ENCODE measurements around the gene PYROXD2.
A peak's percentile ranks its signal among the peaks of the same experiment; 100 is the strongest.
"Not testable (repeated sequence)": the region's sequence is repeated elsewhere in the genome, so short reads cannot be mapped to it uniquely, and the experiment has no call there.

PYROXD2 gene

DNA sequence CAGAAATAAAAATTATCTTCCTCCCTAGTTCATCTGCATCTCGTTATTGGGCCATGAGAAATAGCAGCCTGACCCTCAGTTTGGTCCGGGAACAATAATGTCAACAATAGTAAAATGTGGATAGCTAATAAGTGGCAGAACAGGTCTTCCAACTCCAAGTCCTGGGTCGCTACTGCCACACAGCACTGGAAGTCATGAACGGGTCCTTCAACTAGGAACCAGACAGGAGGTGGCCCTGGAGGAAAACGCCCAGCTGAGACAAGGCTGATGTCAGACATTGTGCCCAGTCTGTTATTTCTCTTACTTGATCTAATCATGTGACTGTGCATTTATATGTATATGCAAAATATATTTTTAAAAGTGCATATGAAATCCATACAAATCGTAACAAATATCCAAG is 51.8 kb downstream of the PYROXD2 start:
- no peak for DNase-seq

DNA sequence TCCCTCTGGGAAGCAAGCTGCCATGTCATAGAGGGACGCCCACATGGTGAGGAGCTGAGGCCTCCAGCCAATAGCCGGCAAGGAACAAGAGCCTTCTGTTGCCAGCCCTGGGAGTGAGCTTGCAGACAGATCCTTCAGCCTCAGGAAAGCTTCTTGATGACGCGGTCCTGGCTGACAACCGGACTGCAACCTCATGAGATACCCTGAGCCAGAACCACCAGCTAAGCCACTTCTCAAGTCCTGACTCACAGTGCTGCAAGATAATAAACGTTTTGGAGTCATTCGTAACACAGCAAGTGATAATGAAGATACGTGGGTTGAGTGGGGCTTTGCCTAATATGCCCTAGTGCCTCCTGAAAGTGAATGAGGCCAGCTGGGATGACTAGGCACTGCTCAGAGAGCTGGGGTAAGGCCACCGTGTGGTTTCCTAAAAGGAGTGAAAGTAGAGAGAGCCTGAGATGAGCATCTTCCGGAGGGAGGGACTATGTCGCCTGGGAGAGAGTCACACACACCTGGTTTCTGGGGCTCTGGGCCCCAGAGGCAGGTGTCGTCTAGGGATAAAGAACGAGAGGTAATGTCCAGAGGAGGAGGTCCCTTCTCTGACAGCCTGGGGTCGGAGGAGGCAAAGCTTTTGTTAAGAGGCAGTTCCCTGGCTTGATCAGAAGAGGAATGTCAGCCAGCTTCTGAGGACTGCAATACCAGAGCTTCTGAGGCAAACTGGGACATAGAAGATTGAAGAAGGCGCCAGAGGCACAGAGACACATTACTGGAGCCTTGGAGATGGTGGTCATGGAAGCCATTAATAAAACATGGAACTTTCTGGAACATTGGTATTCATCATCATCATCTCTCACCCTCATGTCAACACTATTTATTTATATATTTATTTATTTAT is 53.6 kb downstream of the PYROXD2 start:
- no peak for DNase-seq

GRCh38 chr10:98357194-98357822 is 57.7 kb downstream of the PYROXD2 start:
- no peak for DNase-seq

- DNase-seq, result no peak
Observed at GRCh38 chr10:98354491-98354890, 60.5 kb downstream of the PYROXD2 start.

- DNase-seq, result no peak
Observed at GRCh38 chr10:98353170-98353569, 61.8 kb downstream of the PYROXD2 start.

GRCh38 chr10:98351831-98352402 is 63.1 kb downstream of the PYROXD2 start:
- no peak for DNase-seq

DNA sequence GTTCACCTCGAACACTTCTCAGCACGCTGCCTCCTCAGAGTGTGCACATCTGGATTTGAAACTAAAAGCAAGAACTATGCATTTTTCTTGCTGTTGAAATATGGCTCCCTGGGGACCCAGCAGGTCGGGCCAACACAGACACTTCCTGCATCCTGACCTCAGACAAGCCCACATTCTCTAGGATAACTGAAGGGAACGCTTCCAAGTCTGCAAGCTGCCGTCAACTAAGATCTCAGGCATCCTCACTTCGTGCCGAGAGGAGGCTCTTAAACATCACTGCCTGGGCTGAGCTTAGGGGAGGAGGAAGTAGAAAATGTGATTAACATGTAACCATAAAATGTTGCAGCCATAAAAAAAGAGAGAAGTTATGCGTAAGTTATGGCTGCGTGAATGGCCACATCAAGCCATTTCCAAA is 65.5 kb downstream of the PYROXD2 start:
- no peak for DNase-seq

DNA sequence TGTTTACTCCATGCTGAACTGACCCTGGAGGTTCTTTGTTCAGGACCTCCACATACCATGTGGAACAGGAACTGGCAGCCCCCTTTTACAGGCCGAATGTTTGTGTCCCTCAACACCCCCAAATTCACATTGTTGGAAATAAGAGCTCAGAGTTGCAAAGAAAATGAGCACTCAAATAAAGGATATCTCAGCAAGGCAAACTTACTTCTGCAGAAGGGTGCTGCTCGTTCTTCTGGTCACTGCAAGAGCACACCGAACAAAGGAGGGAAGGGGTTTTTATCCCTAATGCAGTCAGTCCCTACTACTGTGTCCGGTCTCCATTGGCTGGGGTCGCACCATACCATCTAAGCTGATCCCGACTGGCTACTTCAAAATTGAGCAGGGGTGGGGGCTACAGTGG is 68.1 kb downstream of the PYROXD2 start:
- no peak for DNase-seq

GRCh38 chr10:98344589-98345038 is 70.4 kb downstream of the PYROXD2 start:
- DNase-seq, result no peak

- DNase-seq, result not testable (repeated sequence)
Observed at GRCh38 chr10:98341701-98342100, 73.3 kb downstream of the PYROXD2 start.

DNA sequence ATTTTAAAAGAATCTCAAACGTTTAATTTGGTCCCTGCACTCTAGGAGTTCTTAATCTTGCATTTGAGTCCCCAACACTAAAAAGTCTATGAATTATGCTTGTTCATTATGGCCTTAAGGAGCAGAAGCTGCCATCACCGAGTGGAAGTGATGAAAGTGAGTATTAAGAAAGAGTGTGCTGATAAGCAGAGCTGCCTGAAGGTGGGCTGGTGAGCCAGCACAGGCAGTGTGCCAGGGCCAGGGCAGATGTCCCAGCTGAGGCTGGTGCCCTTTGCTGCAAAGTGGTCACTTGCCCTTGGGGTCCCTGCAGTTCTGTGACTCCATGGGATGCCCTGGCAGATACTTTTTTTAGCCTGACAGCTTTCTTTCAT is 74.1 kb downstream of the PYROXD2 start:
- DNase-seq, result no peak

- no peak for DNase-seq
Observed at GRCh38 chr10:98340261-98340939, 74.6 kb downstream of the PYROXD2 start.

GRCh38 chr10:98339799-98340198 is 75.2 kb downstream of the PYROXD2 start:
- DNase-seq, result peak; percentile 44

DNA sequence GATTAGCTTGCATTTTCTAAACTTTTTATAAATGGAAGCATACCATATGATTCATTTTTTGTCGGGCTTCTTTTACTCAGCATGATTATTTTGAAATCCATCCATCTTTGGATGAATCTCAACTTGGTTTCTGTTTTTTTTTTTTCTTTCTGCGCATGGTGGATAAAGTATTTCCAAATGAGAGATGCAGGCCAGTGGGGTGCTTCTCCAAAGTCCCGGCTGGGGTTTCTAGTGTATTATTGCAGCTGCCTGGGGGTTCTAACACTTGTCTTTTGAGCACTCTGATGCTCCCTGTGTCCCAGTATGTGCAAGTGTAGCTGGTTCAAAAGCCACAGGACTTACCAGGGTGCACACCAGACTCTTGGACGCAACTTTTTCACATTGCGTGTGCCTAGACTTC is 76.1 kb downstream of the PYROXD2 start:
- DNase-seq, result no peak

GRCh38 chr10:98338318-98338717 is 76.7 kb downstream of the PYROXD2 start:
- no peak for DNase-seq

DNA sequence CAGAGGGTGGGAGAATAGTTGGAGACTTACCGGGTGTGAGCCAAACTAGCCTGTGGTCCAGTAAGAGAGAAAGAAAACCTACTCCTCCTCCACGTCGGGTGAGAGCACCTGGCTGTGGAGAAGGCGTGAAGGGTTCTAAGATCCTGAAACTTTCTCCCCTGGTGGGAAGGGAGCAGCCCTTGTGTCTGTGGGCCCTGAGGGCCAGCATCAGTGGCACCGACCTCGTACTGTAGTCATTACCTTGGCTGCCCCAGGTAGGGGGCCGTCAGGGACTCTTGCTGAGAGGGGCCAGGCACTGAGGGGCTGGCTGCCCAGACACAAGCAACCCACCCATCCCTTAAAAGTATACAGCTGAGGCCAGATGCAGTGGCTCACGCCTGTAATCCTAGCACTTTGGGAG is 77.5 kb downstream of the PYROXD2 start:
- no peak for DNase-seq

Measured in CD4-positive, alpha-beta T cell treated with Interleukin-10 for 1 hour (primary cell).